HL-60 (cell line): ENCODE results near the gene PDCD6IP.

Experiments
- DNase-seq, 2 experiments: peaks; one replicate each; pipeline ENCODE4 v3.0.0-alpha.2; 2010 to 2020; ENCODE audit warnings: low read depth in 1 of 2, low spot score in 1 of 2
- H3K27ac ChIP-seq: fragments of 250-450 bp; sonication (Bioruptor Pico); replicated peaks from 2 replicates; pipeline ENCODE4 v1.5.1; 2020; ENCODE audit warnings: mild to moderate bottlenecking, moderate library complexity
- H3K27me3 ChIP-seq: fragments of 250-450 bp; sonication (Bioruptor Pico); 2 replicates; pipeline ENCODE4 v1.5.1; 2021; ENCODE audit warnings: mild to moderate bottlenecking, moderate library complexity; ENCODE audit not compliant: insufficient read depth, poor library complexity, severe bottlenecking
- H3K4me3 ChIP-seq: replicated peaks from 2 replicates; pipeline ENCODE4 v1.5.1; 2011; ENCODE audit warnings: mild to moderate bottlenecking, control low read depth, low read length; ENCODE audit not compliant: insufficient read depth
- GABPA ChIP-seq: IDR thresholded peaks from 2 replicates; pipeline ENCODE4 v1.6.1; 2012; ENCODE audit warnings: low read depth
- POLR2AphosphoS5 ChIP-seq: IDR thresholded peaks from 2 replicates; pipeline ENCODE4 v1.6.1; 2012; ENCODE audit warnings: low read depth
- SPI1 ChIP-seq: IDR thresholded peaks from 2 replicates; pipeline ENCODE4 v1.6.1; 2012; ENCODE audit warnings: low read depth, mild to moderate bottlenecking, borderline replicate concordance
- TF ChIP-seq, protein P1 (sequence below): IDR thresholded peaks from one replicate; pipeline ENCODE4 v1.5.1; 2011; ENCODE audit warnings: low read length, control low read depth, inconsistent platforms; ENCODE audit not compliant: insufficient read depth
- TF ChIP-seq, protein P2 (sequence below): IDR thresholded peaks from 2 replicates; pipeline ENCODE4 v1.6.1; 2012; ENCODE audit warnings: low read depth; ENCODE audit not compliant: insufficient replicate concordance

The PDCD6IP gene

GRCh38 chr3:33911525-33912322 is 113.3 kb downstream of the PDCD6IP start:
- DNase-seq = no peak
- H3K27me3 ChIP-seq = no peaks in the 10 kb centered on the region
- no peak for TF ChIP-seq POLR2AphosphoS5
- no peak overlapping the region for H3K4me3 ChIP-seq
- no peak overlapping the region for H3K27ac ChIP-seq

DNA sequence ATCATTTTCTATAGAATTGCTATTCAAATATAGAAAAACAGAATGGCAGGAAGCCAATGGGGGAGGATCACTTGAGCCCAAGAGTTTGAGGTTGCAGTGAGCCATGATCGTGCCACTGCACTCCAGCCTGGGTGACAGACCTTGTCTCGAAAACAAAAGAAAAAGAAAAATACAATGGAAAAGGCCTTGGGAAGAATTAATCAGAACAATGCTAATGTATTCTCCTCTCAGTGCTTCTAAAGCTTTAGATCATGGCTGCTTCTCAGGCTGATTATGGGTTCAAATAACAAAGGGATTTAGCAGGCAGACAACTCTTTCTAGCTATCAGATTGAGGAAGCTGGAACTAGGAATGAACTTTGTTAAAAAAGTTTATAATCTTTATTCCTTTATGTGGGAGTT is 115.8 kb downstream of the PDCD6IP start:
- TF ChIP-seq POLR2AphosphoS5 = no peak
- TF ChIP-seq, protein P1, sequence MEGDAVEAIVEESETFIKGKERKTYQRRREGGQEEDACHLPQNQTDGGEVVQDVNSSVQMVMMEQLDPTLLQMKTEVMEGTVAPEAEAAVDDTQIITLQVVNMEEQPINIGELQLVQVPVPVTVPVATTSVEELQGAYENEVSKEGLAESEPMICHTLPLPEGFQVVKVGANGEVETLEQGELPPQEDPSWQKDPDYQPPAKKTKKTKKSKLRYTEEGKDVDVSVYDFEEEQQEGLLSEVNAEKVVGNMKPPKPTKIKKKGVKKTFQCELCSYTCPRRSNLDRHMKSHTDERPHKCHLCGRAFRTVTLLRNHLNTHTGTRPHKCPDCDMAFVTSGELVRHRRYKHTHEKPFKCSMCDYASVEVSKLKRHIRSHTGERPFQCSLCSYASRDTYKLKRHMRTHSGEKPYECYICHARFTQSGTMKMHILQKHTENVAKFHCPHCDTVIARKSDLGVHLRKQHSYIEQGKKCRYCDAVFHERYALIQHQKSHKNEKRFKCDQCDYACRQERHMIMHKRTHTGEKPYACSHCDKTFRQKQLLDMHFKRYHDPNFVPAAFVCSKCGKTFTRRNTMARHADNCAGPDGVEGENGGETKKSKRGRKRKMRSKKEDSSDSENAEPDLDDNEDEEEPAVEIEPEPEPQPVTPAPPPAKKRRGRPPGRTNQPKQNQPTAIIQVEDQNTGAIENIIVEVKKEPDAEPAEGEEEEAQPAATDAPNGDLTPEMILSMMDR = no peak
- TF ChIP-seq SPI1 = no peak
- TF ChIP-seq GABPA = no peak
- TF ChIP-seq, protein P2, sequence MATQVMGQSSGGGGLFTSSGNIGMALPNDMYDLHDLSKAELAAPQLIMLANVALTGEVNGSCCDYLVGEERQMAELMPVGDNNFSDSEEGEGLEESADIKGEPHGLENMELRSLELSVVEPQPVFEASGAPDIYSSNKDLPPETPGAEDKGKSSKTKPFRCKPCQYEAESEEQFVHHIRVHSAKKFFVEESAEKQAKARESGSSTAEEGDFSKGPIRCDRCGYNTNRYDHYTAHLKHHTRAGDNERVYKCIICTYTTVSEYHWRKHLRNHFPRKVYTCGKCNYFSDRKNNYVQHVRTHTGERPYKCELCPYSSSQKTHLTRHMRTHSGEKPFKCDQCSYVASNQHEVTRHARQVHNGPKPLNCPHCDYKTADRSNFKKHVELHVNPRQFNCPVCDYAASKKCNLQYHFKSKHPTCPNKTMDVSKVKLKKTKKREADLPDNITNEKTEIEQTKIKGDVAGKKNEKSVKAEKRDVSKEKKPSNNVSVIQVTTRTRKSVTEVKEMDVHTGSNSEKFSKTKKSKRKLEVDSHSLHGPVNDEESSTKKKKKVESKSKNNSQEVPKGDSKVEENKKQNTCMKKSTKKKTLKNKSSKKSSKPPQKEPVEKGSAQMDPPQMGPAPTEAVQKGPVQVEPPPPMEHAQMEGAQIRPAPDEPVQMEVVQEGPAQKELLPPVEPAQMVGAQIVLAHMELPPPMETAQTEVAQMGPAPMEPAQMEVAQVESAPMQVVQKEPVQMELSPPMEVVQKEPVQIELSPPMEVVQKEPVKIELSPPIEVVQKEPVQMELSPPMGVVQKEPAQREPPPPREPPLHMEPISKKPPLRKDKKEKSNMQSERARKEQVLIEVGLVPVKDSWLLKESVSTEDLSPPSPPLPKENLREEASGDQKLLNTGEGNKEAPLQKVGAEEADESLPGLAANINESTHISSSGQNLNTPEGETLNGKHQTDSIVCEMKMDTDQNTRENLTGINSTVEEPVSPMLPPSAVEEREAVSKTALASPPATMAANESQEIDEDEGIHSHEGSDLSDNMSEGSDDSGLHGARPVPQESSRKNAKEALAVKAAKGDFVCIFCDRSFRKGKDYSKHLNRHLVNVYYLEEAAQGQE = no peak
- H3K4me3 ChIP-seq = no peak overlapping the region
- no peak overlapping the region for H3K27ac ChIP-seq
- DNase-seq = no peak
- no peaks in the 10 kb centered on the region for H3K27me3 ChIP-seq

DNA sequence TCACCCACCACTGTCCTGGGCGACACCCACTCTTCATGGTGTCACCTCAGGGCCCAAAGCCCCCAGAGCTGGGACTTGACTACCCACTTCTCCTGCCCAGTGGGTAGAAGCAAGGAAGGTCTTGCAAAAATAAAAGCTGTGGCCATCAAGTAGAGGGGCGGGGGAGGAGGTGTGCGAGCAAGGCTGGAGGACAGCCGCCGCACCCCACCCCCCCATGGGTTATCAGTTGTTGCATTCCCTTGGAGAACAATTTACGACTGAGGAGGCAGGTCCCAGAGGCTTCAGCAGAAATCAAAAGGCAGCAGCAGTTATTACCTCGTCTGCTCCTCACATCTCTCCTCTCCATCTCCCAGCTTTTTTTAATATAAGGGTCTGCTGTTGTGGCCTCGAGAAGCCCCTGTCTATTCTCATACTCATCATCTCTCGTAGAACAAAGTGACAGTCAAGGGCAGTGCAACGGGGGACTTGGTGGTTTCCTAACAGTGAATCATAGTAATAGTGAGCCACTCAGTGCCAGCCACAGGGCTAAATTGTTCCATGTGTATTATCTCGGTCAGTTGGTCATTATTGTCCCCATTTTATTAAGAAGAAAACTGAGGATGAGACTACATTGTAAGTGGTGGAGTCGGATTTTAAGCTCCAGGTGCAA is 116.4 kb downstream of the PDCD6IP start:
- no peaks in the 10 kb centered on the region for H3K27me3 ChIP-seq
- TF ChIP-seq POLR2AphosphoS5 (no peak), GABPA (no peak), SPI1 (no peak)
- TF ChIP-seq, protein P1 = no peak
- TF ChIP-seq, protein P2 = no peak

DNA sequence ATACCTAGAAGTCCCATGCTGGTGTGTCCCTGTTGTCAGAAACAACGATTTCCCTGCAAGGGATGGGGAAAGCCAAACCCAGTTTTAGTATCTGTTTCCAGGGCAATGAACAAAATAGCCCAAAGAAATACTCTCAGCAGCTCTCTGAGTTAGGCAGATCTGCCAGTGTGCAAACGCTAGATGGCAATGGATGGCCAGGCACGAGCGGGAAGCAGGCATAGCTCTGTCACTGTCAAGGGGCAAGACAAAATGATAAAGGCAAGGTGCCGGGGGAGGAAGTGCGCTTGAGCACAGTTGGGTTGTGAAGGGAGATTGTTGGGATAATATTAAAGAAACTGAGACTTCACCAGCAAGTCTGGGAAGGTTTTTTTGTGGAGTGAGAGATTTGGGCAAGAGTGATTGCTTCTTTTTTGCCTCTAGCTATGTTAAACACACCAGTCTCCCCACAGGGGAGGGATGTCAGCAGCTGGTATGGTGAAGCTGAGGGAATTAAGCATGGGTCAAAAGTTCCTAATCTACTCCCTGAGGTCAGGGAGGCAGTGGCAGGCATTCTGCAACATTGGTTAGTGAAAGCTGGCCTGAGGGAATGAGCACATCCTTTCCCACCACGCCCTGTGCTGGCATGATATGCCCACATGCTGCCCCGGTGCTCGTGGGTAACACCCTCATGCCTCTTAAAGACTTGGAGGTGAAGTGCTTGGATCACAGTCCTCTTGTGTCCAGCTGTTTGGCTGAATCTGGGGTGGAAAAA is 117.5 kb downstream of the PDCD6IP start:
- peak in 1 of 2 experiments; percentile 34 for DNase-seq
- Histone ChIP-seq H3K27ac (no peak overlapping the region), H3K4me3 (no peak overlapping the region), H3K27me3 (no peaks in the 10 kb centered on the region)
- TF ChIP-seq, protein P1 = no peak
- TF ChIP-seq, protein P2 = no peak
- TF ChIP-seq POLR2AphosphoS5 (no peak), SPI1 (no peak), GABPA (no peak)

More for the DNA sequence above, 116.4 kb downstream of the PDCD6IP start:
- Histone ChIP-seq H3K27ac (no peak overlapping the region), H3K4me3 (no peak overlapping the region)
- no peak for DNase-seq
